ENCODE measurements around the gene NDUFAB1.
"Not testable (repeated sequence)": the region's sequence is repeated elsewhere in the genome, so short reads cannot be mapped to it uniquely, and the experiment has no call there.

The NDUFAB1 gene

DNA sequence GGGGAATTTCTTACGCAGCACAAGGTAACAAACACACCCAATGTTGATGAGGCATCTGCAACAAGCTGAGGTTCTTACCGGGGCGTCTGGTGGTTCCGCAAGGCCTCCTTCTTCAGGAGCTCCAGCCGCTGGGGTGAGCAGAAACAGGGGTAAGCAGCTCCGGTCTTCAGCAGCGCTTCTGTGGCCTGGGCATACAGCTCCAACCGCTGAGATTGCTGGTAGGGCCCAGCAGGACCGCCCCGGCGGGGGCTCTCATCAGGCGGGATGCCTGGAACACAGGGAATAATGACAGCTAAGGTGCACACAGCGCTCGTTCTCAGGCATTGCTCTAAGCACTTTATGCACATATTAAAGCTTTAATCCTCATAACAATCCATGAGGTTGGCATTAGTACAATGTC lies 51.7 kb downstream of the NDUFAB1 start:
- no peak for DNase-seq

DNA sequence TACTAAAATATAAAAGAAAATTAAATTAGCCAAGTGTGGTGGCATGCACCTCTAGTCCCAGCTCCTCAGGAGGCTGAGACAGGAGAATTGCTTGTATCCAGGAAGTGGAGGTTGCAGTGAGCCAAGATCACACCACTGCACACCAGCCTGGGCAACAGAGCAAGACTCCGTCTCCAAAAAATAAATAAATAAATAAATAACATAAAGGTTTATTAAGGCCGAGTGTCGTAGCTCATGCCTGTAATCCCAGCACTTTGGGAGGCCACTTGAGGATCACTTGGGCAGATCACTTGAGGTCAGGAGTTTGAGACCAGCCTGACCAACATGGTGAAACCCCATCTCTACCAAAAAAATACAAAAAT lies 55.3 kb downstream of the NDUFAB1 start:
- not testable (repeated sequence) for DNase-seq

- no peak for DNase-seq
These were observed 55.9 kb downstream of the NDUFAB1 start for GRCh38 chr16:23539984-23540816.

- no peak for DNase-seq
These were observed 57.2 kb downstream of the NDUFAB1 start for GRCh38 chr16:23538919-23539278.

GRCh38 chr16:23537390-23537789 lies 58.7 kb downstream of the NDUFAB1 start:
- no peak for DNase-seq

DNA sequence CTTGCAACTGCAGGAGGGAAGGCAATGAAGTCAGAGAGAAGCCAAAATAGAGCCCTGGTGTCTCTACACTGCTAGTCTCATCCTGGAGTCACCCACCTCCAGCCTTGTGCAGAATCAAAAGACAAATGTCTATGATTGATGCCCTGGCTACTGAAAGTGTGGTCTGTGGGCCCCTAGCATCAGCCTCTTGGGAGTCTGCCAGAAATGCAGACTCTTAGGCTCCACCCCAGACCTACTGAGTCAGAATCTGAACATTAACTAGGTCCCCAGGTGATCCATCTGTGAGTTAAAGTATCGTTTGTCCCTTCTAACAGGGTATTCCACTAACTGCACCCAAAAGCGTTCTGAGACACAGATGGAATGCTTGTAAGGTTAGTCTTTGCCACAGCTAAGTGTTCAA lies 60.2 kb downstream of the NDUFAB1 start:
- DNase-seq: no peak

DNA sequence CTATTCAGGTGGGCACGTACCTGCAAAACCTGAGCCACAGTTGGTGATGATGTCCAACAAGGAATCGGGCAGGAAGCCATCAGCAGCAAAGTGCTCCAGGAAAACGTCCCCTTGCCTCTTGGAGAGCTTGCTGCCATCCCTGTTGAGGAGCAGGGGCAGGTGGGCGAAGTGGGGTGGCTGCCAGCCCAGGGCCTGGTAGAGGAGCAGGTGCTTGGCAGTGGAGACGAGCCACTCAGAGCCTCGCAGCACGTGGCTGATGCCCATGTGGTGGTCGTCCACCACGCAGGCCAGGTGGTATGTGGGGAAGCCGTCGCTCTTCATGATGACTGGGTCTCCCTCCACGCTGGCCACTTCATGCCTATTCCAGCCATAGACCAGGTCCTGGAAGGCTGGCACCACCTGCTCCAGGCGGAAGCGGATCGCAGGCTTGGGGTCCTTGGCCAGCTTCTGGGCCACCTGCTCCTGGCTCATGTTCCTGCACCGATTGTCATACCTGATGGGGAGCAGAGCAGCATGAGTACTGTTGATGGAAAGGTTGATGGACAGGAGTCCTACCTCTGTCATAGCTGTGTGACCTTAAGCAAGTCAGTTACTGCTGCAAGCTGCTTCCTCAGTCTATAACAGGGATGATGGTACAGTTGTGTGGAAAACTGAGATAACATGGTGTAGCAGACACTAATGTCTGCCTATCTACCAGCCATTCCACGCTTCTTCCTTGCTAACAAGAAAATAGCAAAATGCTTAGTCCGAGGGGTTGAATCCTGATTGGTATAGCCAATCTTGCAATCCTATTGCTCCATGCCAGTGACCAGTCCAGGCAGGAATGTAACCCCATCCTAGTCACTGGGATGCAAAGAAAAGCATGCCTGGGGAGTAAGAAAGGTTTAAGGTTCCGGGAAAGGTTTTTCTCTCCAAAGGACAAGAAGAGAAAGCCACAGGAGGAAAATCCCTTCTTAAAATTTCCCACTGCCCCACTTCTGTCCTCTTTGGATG lies 61.0 kb downstream of the NDUFAB1 start:
- DNase-seq: no peak

- DNase-seq: no peak
These were observed 63.7 kb downstream of the NDUFAB1 start for GRCh38 chr16:23532448-23532847.
